Left renal cortex interstitium (tissue), 4 donors: ENCODE results near the gene CXCL16. TPM values are rescaled to one million over a fixed set of nuclear protein-coding genes. Genes with fewer than 3 reads are reported as not detected.

Experiments
- DNase-seq, 4 donors: peaks; one replicate each; pipeline ENCODE4 v3.0.0-alpha.2; 2013; ENCODE audit warnings: low read depth in 4 of 4, low spot score in 2 of 4, missing footprints in 1 of 4
- polyA plus RNA-seq, 4 donors: library from polyadenylated mRNA; unstranded; fragments of 120-200 nt; gene quantifications; one replicate each; pipeline ENCODE4 v1.2.1, GENCODE V29; 2013; ENCODE audit not compliant: insufficient read length in 4 of 4

Gene CXCL16
- polyA plus RNA-seq, 4 donors, result 11.3 to 14.1 (median 12.2) TPM

DNA sequence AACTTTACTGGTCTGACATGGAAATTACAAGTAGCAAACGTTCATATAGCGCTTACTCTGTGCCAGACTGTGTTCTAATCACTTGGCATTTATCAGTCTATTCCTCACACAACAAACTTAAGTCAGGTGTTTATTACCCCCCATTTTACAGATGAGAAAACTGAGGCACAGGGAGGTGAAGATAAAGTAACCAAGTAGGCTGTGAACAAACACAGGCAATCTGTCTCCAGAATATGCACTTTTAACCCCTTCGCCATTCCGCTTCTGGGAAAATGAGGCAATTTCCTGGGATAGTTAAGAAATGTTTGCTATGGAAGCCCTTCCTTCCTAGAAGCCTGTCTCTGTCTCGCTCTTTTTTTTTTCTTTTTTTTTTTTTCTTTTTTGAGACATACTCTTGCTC, 12.2 kb upstream of the CXCL16 start:
- DNase-seq, result no peak

DNA sequence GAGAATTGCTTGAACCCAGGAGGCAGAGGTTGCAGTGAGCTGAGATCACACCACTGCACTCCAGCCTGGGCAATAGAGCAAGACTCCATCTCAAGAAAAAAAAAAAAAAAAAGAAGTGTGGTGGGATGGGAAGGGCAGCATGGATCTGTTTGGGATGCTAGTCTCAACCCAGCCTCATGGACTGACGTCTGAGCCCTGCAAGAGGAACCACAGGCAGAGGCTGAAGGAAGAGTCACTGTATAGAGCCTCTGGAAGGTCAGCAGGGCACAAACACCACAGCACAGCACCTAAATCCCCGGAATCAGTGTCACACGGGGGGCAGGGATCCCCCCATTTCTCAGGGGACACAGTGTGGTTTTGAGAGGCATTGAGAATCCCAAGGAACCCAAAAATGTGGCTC, 10.9 kb upstream of the CXCL16 start:
- DNase-seq, result no peak

DNA sequence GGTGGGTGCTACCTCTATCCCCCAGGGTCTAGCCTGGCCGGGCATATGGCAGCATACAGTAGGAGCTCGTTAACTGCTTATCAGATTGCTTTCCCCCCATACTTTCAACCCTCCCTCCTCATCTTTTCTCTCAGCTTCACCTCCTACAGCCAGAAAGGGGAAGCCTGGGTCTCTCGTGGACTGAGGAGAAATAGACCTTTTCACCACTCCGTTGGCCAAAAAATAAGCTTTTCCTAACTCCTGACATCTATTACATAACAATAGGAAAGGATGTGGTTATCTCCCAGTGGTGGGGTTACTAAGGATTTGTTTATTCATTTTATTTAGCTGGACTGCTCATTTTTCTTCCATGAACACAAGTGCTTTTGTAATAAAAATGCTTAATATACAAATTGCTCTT, 9.0 kb upstream of the CXCL16 start:
- DNase-seq, result no peak

DNA sequence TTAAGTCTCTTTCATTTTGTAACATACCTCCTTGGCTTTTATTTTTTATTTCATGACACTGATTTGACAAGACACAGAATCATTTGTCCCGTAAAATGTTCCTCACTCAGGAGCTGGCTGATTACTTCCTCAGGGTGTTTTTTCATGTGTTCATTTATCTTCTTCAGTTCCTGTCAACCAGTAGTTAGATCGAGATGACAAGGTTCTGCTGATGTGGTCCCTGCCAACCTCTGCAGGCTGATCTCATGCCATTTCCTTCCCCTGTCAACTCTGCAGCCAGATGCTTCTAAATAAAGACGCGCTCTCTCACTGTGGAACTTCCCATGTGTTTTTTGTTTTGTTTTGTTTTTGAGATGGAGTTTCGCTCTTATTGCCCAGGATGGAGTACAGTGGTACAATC, 8.1 kb upstream of the CXCL16 start:
- no peak for DNase-seq

DNA sequence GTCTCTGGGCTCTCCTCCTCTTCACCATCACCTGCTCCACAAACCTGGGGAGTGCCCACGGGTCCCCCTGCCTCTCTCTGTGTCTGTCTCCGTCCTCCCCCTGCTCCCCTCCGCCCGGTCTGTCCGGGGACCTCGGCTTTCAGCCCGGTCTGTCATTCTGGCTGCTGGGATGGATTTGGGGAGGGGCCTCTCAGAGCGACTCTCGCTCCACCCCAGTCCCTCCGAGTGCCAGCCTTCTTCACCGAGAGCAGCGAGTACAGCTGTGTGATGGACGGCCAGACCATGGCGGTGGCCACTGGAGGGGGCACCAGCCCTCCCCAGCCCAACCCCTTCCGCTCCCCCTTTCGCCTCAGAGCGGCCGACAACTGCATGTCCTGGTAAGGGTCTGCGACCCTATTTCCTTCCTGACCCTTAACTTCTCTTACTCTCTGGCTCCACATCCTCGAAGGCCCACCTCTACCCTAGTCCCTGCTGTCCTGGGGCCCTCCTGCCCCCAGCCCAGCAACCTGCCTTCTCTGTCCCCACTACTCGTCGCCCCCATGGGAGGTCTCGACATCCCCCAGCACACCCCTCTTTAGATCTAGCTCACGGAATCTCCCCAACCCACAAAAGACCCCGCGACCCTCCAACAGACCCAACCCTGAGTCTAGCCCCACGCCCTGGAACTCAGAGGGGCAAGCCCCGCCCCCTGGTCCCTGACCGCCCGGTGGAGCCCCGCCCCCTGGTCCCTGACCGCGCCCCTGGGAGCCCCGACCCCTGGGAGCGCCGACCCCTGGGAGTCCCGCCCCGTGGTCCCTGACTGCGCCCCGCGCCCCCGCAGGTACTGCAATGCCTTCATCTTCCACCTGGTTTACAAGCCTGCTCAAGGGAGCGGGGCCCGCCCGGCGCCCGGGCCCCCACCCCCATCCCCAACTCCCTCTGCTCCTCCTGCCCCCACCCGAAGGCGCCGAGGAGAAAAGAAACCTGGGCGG, 5.6 kb upstream of the CXCL16 start:
- DNase-seq, result no peak

GRCh38 chr17:4743898-4744297, 4.2 kb upstream of the CXCL16 start:
- DNase-seq, result no peak

DNA sequence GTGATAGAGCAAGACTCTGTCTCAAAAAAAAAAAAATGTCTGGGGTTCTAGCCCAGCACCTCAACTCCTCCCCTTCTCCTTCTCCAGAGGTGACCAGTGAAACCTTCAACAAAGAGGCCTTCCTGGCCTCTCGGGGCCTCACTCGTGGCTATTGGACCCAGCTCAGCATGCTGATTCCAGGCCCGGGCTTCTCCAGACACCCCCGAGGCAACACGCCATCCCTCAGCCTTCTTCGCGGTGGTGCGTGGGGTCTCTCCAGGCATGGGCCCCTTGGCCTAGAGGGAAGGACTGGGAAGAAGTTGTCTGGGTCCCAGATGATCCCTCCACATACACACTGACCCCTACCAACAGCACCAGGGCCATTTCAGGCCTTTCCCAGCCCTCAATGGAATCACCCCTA, 3.5 kb upstream of the CXCL16 start:
- no peak for DNase-seq

DNA sequence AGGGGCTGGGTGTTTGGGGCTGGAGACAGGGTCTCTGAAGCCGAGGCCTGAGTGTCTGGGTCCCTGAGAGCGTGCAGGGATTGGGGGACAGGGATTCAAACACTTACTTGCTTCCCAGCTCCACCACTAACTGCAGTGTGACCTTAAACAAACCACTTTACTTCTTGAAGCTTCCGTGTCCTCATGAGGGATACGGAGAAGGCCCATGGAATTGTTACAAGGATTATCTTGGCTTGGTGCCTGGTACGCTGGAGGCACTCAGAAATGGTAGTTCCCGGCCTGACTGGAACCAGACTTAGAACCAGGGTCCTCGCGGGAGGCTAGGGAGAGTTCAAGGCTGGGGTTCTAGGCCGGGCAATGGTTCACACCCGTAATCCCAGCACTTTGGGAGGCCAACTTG, 2.9 kb upstream of the CXCL16 start:
- DNase-seq, result no peak

DNA sequence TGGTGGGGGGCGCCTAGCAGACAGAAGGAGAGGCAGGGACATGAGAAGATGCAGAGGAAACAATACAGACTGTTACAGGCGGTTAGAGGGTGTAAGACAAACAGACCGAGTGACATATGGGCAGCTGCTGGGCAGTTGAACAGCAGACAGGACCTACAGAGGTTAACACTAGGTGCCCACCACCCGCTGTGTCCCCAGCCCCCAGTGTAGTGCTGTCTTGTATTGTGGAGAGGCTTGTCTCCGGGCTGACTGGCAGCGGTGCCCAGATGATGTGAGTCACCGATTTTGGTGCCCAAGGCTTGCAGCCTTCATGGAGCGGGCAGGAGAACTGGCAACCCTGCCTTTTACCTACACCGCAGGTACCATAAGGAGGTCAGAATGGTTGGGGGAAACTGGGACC, 2.4 kb upstream of the CXCL16 start:
- no peak for DNase-seq

DNA sequence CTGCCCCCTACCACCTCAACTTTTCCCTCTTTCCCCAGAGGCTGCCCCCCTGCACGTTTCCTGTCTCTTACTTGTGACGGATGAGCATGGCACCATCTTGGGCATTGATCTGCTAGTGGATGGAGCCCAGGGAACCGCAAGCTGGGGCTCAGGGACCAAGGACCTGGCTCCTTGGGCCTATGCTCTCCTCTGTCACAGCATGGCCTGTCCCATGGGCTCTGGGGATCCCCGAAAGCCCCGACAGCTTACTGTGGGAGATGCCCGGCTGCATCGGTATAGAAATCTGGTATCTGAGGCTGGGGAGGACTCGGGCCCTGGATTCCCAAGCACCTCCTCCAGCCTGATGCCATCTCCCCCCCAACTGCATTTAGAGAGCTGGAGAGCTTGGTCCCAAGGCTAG, 1.8 kb upstream of the CXCL16 start:
- DNase-seq, result no peak

DNA sequence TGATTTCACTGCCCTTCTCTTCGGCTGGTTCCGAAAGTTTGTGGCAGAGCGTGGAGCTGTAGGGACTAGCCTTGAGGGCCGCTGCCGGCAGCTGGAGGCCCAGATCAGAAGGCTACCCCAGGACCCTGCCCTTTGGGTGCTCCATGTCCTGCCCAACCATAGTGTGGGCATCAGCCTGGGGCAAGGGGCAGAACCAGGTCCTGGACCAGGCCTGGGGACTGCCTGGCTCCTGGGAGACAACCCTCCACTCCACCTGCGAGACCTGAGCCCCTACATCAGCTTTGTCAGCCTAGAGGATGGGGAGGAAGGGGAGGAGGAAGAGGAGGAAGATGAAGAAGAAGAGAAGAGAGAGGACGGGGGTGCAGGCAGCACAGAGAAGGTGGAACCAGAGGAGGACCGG, 856 bp upstream of the CXCL16 start:
- no peak for DNase-seq

- no peak for DNase-seq
These were observed 260 bp upstream of the CXCL16 start for GRCh38 chr17:4740025-4740351.

- DNase-seq, result no peak
These were observed 1.3 kb downstream of the CXCL16 start for GRCh38 chr17:4738136-4739121.

GRCh38 chr17:4735876-4736651, 3.7 kb downstream of the CXCL16 start:
- no peak for DNase-seq

DNA sequence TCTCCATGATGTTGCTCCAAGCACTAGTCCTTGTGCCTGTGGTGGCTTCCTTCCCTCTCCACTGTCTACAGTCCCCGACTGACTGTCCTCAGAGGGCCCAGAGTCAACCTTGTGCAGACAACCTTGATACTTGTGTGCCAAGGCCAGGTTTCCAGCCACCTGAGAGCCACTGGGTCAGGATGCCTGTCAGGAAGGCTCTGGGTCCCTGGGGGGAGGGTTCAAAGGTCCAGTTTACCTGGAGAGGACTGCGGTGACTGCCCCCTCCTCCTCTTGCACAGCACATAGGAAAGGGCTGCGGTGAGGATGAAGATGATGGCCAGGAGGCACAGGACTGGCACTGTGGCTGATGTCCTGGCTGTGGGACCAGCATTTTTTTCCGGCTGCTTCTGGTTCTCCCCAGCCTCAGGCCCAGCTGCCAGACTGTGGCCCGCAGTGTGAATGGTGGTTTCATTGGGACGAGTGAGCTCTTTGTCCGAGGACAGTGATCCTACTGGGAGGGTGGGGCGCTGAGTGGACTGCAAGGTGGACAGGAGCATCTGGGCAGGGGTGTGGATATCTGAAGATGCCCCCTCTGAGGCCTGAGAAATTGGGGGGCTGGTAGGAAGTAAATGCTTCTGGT, 4.8 kb downstream of the CXCL16 start:
- no peak for DNase-seq

DNA sequence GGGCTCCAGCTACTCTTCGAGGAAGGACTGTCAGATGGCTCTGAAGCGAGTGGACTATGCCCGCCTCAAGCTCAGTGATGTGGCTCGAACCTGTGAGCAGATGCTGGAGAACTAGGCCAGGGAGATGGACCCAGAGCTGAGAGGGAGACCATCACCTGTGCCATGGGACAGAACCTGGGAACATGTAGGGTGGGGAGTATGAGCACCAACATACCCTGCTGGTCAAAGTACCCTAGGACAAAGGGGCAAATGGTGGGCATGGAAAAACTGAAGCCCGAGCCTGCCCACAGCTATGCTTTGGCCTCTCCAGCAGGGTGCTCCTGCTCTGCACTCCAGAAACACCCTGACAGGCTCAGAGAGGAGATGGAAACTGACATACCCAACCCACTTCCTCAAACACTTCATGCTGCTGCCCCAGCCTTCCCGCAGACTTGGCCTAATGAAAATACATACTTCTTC, 6.6 kb downstream of the CXCL16 start:
- DNase-seq, result no peak

DNA sequence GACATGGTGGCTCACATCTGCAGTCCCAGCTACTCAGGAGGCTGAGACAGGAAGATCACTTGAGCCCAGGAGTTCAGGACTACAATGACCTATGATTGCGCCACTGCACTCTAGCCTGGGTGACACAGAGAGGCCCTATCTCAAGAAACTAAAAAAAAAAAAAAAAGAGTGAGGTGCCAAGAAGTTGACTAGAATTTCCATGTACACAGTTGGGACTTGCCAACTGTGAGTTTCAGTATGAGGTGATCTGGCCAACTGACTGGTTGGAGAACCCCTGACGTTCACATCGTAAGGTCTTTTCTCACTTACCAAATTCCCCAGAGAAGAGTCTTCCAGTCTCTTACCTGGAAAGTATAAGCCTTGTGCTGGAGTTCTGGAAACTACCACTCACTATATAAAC, 11.6 kb downstream of the CXCL16 start:
- no peak for DNase-seq

DNA sequence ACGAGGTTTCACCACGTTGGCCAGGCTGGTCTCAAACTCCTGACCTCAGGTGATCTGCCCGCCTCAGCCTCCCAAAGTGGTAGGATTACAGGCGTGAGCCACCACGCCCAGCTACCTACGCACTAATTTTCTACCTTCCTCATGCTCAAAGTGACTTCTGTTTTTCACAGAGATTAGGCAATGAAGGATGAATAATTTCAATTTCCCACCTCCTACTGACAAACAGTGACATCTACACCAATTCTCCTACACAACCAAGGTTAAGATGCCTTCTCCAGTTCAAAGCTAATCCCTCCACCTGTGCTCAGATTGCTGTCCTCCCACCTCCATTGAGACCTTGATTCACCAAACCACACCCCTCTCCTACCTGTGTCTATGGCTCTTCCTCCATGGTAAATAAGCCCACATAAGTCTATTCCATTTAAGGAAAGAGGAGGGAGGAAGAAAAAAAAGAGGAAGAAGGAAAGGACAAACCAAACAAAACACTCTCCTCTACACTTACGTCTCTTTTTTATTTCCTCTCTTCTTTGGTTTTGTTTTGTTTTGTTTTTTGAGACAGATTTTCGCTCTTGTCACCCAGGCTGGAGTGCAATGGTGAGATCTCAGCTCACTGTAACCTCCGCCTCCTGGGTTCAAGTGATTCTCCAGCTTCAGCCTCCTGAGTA, 13.9 kb downstream of the CXCL16 start:
- no peak for DNase-seq

DNA sequence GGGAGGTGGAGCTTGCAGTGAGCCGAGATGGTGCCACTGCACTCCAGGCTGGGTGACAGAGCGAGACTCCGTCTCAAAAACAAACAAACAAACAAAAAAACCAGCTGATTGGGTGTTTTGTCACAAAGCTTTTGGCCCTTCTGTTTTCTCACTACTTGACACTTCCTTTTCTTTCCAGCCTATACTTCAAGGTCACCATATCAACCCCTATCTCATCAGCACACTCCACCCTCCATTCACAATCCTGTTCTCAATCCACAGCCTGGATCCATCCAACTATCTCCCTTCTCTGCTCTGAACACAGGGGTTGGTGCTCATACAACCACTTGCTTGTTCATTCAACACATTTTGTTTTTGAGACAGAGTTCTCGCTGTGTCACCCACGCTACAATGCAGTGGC, 15.1 kb downstream of the CXCL16 start:
- DNase-seq, result no peak
